ENCODE results near the gene SLC25A42. TPM values are rescaled to one million over a fixed set of nuclear protein-coding genes. Genes with fewer than 3 reads are reported as not detected.

The SLC25A42 gene
- total RNA-seq, 4 donors from 2014 or later: 4.6 to 13.9 (median 7.4) TPM

GRCh38 chr19:19051478-19052213 lies 12.1 kb upstream of the SLC25A42 start:
- H3K4me3 ChIP-seq (ENCODE audit: low read depth, poor library complexity, severe bottlenecking): no peak overlapping the region
- no peak for DNase-seq (ENCODE audit: low spot score in 2 of 2)
- intact Hi-C loops (cut with DNase I; ENCODE audit: low total_unique reads): no loop called here
- TF ChIP-seq, protein P1, sequence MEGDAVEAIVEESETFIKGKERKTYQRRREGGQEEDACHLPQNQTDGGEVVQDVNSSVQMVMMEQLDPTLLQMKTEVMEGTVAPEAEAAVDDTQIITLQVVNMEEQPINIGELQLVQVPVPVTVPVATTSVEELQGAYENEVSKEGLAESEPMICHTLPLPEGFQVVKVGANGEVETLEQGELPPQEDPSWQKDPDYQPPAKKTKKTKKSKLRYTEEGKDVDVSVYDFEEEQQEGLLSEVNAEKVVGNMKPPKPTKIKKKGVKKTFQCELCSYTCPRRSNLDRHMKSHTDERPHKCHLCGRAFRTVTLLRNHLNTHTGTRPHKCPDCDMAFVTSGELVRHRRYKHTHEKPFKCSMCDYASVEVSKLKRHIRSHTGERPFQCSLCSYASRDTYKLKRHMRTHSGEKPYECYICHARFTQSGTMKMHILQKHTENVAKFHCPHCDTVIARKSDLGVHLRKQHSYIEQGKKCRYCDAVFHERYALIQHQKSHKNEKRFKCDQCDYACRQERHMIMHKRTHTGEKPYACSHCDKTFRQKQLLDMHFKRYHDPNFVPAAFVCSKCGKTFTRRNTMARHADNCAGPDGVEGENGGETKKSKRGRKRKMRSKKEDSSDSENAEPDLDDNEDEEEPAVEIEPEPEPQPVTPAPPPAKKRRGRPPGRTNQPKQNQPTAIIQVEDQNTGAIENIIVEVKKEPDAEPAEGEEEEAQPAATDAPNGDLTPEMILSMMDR (IDR thresholded peaks at IDR 0.05): no peak
- TF ChIP-seq POLR2A (IDR thresholded peaks at IDR 0.05): no peak
- WGBS, 2 donors: 91 to 95% methylated on average over 19 to 20 of the region's 20 CpGs

DNA sequence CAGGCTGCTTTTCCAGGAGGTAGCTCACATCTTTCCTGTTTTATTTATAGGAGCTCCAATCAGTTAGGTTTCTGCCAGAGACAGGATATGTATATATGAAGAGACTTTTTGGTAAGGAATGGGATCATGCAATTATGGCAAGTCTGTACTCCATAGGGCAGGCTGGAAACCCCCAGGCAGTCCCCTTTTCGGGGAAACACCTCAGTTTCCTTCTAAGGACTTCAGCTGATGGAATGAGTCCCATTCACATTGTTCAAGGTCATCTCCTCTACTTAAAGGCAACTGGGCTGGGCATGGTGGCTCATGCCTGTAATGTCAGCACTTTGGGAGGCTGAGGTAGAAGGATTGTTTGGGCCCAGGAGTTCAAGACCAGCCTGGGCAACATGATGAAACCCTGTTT lies 10.9 kb upstream of the SLC25A42 start:
- whole genome bisulfite sequencing, 2 donors: 70 to 71% methylated on average over 1 of the region's 1 CpG
- no peak overlapping the region for H3K4me3 ChIP-seq (ENCODE audit: low read depth, poor library complexity, severe bottlenecking)
- no peak for TF ChIP-seq POLR2A (IDR thresholded peaks at IDR 0.05)
- TF ChIP-seq, protein P1 (IDR thresholded peaks at IDR 0.05): no peak
- DNase-seq (ENCODE audit: low spot score in 2 of 2): no peak
- intact Hi-C loops (cut with DNase I; ENCODE audit: low total_unique reads): no loop called here

GRCh38 chr19:19053508-19054314 lies 10.1 kb upstream of the SLC25A42 start:
- WGBS, 2 donors: 89% methylated on average over 25 of the region's 25 CpGs
- DNase-seq (ENCODE audit: low spot score in 2 of 2): no peak
- no peak overlapping the region for H3K4me3 ChIP-seq (ENCODE audit: low read depth, poor library complexity, severe bottlenecking)
- intact Hi-C loops (cut with DNase I; ENCODE audit: low total_unique reads): no loop called here
- no peak for TF ChIP-seq POLR2A (IDR thresholded peaks at IDR 0.05)
- TF ChIP-seq, protein P1 (IDR thresholded peaks at IDR 0.05): no peak

- intact Hi-C loops (cut with DNase I; ENCODE audit: low total_unique reads): no loop called here
- 91 to 94% methylated on average over 14 to 15 of the region's 15 CpGs for whole genome bisulfite sequencing, 2 donors
- no peak overlapping the region for H3K4me3 ChIP-seq (ENCODE audit: low read depth, poor library complexity, severe bottlenecking)
- TF ChIP-seq POLR2A (IDR thresholded peaks at IDR 0.05): no peak
- TF ChIP-seq, protein P1 (IDR thresholded peaks at IDR 0.05): no peak
- no peak for DNase-seq (ENCODE audit: low spot score in 2 of 2)
Measured at GRCh38 chr19:19054315-19054938, 9.4 kb upstream of the SLC25A42 start.

DNA sequence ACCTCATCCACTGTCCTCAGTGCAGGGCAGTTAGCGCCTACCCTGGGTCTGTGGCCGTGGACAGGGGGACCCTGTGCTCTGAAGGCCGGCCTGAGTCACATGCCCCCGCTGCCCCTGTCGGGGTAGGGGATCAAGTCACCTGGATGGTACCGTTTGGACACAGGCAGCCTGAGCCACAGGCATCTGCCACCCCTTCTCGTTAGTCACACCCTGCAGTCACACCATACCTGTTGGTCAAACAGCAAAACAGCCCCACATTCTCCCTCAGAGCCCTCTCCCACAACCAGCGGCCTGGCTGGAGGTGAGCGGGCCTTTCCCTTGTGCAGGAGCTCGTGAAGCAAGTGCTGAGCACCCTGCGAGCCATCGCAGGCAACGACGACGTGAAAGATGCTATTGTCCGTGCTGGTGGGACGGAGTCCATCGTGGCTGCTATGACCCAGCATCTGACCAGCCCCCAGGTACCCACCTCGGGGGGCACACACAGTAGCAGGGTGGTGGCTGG lies 8.8 kb upstream of the SLC25A42 start:
- intact Hi-C loops (cut with DNase I; ENCODE audit: low total_unique reads): no loop called here
- WGBS, 2 donors: 96% methylated on average over 18 to 19 of the region's 19 CpGs
- TF ChIP-seq, protein P1 (IDR thresholded peaks at IDR 0.05): no peak
- TF ChIP-seq POLR2A (IDR thresholded peaks at IDR 0.05): no peak
- H3K4me3 ChIP-seq (ENCODE audit: low read depth, poor library complexity, severe bottlenecking): no peak overlapping the region
- DNase-seq (ENCODE audit: low spot score in 2 of 2): no peak
